HuH-7 (cell line): ENCODE results near the gene SRRM4.
"Not testable (repeated sequence)": the region's sequence is repeated elsewhere in the genome, so short reads cannot be mapped to it uniquely, and the experiment has no call there.

Source experiments
- DNase-seq: peaks from one replicate; pipeline ENCODE4 v3.0.0; 2011; ENCODE audit warnings: low spot score

SRRM4 gene

DNA sequence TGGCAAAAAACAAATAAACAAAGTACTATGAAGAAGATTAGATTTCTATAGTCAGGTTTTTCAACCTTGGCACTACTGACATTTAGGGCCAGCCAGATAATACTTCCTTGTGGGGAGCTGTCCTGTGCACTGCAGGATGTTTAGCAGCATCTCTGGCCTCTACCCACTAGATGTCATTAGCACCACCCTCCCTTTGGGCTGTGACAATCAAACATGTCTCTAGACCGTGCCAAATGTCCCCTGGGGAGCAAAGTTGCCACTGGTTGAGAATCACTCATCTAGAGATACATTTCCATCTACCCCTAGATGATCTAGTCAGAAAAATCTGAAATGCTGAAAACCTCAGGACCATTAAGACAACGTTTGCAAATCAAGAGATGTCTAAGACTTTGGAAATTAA lies 29.9 kb downstream of the SRRM4 start:
- DNase-seq, result no peak

GRCh38 chr12:119012179-119012578 lies 30.8 kb downstream of the SRRM4 start:
- DNase-seq, result no peak

- DNase-seq, result no peak
Measured at GRCh38 chr12:119013023-119013422, 31.7 kb downstream of the SRRM4 start.

- no peak for DNase-seq
Measured at GRCh38 chr12:119014368-119014767, 33.0 kb downstream of the SRRM4 start.

GRCh38 chr12:119016715-119017114 lies 35.4 kb downstream of the SRRM4 start:
- DNase-seq, result no peak

DNA sequence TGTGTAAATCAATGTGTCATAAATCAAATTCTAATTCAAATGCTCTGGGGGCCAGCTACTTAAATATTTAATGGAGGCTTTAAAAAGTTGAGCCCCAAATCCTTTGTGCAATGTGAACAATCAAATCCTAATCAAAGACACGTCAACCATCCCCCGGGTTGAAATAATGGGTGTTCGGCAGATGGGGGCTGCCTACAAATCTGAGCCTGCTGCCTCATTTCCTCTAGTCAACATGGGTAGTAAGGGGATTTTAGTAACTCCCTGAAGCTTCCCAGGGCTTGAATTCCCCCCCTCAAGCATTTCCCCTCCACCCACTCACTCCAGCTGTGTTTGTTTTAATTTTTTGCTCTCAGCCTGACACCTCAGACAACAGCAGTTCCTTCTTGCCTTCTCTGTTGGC lies 37.8 kb downstream of the SRRM4 start:
- no peak for DNase-seq

GRCh38 chr12:119020406-119021360 lies 39.3 kb downstream of the SRRM4 start:
- peak; percentile 34 for DNase-seq

GRCh38 chr12:119024356-119024755 lies 43.0 kb downstream of the SRRM4 start:
- DNase-seq, result no peak

DNA sequence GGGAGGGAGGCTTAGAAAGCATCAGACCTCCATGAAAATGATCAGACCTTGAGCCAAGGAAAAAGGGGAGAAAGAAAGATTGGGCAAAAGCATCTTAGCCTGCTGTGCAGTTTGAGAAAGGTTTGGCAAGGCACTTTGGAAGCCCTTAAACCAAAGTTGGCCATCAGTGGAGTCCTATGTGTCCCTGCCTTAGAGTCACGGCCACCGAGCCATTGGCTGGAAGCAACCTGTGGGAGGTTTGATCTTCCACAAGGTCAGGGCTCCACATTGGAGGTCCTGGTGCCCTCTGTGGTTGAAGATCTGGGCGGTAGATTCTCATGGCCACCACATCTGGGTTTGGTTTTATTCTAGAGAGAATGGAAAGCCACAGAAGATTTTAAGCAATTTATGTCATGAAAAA lies 44.4 kb downstream of the SRRM4 start:
- no peak for DNase-seq

DNA sequence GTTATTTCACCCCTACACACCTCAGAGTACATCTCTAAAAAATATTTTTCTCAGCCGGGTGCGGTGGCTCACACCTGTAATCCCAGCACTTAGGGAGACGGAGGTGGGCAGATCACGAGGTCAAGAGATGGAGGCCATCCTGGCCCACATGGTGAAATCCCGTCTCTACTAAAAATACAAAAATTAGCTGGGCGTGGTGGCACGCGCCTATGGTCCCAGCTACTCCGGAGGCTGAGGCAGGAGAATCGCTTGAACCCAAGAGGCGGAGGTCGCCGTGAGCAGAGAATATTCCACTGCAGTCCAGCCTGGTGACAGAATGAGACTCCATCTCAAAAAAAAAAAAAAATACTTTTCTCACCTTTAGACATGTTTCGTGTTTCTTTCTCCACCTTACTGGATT lies 52.0 kb downstream of the SRRM4 start:
- DNase-seq, result not testable (repeated sequence)

DNA sequence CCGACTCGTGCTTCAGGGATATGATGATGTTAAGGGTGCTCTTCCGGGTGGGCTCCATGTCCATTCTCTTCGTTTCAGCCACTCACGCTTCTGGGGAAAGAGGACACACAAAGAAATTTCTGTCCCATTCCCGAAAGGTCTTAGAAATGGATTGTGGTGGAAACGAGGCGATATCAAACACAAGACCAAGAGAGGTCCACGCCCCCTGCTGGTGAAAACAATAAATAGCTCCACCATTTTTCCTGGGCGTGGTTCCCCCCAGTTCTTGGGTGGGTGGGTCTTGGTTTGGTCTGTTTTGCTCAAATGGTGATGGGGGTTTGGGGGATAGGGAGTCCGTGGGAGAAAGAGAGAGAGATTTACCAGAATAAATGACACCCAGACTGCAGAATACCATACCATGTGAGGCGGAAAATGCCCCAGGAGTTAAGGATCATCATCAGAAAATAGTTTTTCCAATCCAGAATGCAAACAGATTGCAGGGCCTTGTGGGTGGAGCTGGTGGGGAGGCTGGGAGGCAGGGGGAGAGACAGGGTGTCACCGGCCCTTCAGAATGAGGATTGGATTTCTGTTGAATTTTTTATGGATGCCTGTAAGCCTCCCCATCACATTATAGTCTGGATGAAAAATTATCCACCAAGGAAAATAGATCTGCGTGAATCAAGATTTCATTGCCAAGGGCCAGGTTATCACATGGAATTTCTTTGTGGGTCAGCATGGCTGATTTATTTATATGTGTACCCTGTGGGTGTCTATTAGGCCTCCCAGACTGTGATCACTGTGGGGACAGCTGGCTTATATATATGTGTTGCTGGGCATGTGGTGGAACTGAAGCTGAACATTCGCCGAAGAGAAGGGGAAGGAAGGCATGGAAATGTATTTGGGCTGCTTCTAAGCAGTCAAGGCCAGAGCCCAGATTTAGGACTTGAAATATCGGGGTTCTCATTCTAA lies 55.8 kb downstream of the SRRM4 start:
- peak; percentile 21 for DNase-seq

GRCh38 chr12:119044094-119044493 lies 62.8 kb downstream of the SRRM4 start:
- DNase-seq, result no peak

GRCh38 chr12:119047641-119048040 lies 66.3 kb downstream of the SRRM4 start:
- no peak for DNase-seq

GRCh38 chr12:119050663-119051062 lies 69.3 kb downstream of the SRRM4 start:
- no peak for DNase-seq

DNA sequence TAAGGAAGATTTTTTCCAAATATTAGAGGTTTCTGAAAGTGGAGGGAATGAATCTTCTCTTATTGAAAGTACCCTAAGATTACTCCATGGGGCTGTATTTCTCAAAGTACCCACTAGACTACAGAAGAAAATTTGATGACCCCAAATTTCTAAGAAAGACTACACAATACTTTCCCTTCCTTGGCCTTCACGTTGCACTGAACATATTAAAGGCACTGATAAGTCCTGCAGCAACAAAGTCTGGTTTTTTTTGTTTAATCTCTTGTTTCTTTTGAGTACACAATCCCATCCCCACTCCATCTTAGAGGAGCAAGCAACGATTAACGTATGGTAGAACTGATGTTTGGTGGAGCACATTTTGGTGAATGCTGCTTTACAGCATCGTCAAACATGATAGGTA lies 70.1 kb downstream of the SRRM4 start:
- no peak for DNase-seq

- DNase-seq, result no peak
Measured at GRCh38 chr12:119052001-119052400, 70.7 kb downstream of the SRRM4 start.

- DNase-seq, result no peak
Measured at GRCh38 chr12:119055977-119056376, 74.6 kb downstream of the SRRM4 start.

DNA sequence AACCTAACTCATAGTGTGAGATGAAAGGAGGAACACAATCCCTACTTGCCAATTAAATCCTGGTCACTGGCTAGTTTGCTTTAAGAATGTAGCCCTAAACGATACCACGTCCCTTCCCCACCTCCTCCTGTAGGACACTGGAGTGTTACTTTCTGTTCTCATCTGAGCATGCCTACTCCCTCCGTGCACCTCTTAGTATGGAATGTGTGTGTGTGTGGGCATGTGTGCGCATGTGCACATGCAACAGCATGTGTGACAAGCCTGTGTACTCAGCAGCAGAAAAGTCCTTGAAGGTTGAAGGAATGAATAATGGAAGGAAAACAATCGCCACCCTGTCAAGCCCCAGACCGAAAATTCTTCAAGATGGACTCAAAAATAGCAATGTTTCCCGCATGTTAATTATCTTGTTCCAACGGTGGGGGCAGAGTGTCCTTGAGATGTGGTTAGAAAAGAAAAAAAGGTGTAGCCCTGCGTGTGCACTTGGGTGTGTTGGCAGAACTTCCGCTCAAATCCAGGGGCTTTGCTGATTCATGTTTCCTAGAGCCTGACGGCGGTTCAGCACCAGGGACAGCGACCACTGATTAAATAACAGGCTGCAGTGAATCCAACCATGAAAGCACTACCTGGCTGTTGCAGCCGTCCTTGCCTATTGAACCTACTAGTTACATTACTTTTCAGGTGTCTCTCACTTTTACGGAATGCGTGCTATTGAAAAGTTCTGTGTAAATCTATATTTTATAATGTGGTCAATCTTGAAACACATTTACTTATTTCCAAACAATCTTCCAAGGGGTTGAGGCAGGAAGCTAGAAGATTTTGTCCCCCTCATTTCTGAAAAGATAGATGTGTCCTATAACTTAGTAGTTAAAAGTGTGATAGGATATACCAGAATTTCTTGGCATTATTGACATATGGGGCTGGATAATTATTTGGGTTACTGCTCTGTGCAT lies 79.8 kb downstream of the SRRM4 start:
- DNase-seq, result peak; percentile 4

DNA sequence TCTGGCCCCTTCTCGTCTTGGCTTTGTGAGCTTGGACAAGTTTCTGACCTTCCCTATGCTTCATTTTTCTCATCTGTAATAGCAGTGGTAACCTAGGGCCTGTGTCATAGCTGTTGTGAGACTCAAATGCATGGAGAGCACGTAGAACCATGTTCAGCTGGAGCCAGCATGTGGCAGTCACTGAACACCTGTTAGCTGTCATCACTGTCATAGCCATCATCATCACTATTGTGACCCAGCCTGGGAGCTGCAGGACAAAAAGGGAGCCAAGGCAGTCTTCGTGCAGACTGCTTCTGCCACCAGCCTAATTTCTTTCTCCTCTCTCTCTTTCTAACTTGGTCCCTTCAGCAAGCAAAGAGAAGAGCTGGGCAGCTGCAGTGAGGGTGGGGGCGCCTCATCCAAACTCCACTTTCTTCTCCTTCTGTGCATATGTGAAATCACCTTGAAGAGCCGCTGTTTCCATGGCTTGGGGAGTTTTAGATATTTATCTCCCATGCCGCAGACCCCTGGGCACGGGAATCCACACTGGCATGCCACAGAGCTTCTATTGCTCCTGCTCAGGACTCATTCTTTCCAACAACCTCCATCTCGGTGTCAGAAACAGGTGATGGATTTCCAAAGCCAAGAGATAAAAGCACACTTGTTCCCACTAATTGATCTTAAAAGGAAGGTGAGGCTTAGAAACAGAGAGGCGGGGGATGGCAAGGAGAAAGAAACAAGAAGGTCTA lies 87.0 kb downstream of the SRRM4 start:
- DNase-seq, result no peak

DNA sequence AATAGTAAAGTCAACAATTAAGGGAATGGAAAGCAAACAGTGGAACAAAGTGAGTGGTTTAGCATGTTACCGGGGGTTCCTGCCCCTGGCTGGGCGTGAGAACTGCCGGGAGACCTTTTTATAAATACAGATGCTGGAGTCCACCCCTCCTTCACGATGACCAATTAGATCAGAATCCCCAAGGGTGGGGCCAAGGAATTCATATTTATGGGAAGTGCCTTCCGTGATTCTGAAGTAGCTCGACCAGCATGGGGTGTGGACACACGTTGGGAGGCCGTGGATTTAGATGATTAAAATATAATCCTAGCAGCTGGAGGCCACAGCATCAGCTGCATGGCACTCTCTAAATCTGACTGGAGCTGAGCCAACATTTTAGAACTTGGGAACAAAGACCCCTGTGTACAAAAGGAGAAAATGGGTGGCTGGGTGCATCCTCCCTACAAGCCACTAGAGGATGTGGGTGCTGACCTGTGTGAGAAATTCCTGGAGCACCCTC lies 87.9 kb downstream of the SRRM4 start:
- no peak for DNase-seq

DNA sequence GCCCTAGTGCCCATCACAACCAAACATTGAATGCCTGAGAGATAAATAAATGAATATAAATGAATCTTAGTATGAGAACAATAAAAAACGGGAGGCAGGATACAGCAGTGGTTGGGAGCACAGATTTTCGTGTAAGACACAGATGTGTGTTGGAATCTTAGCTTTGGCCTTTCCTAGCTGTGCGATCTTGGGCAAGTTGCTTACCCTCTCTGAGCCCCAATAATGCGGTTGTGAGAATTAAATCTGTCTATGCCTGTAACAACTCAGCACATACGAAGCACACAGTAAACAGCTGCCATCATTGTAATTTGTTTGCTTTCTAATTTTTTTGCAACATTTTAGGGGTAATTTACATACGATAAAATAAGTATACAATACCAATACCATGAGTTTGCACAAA lies 89.8 kb downstream of the SRRM4 start:
- DNase-seq, result no peak
